Measurements from ENCODE around the gene CALHM6.

DNA sequence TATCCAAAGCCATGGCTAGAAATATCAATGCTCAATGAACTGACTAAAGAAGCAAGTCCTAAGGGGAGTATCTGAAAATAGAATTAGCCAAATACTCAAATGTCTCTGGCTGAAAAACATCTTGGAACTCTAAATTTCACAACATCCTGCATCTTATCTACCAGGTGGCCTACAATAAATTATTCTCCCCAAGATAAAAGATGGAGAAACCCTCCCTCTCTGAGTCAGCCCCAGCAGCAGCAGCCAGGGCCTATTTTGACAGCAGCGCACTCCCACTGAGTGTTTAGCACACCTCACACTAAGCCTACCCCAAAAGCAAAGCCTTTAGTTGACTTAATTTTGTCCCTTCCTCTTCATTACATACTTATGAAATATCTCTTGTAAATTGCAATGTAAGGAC is 5.9 kb downstream of the CALHM6 start:
- TF ChIP-seq, protein P1, sequence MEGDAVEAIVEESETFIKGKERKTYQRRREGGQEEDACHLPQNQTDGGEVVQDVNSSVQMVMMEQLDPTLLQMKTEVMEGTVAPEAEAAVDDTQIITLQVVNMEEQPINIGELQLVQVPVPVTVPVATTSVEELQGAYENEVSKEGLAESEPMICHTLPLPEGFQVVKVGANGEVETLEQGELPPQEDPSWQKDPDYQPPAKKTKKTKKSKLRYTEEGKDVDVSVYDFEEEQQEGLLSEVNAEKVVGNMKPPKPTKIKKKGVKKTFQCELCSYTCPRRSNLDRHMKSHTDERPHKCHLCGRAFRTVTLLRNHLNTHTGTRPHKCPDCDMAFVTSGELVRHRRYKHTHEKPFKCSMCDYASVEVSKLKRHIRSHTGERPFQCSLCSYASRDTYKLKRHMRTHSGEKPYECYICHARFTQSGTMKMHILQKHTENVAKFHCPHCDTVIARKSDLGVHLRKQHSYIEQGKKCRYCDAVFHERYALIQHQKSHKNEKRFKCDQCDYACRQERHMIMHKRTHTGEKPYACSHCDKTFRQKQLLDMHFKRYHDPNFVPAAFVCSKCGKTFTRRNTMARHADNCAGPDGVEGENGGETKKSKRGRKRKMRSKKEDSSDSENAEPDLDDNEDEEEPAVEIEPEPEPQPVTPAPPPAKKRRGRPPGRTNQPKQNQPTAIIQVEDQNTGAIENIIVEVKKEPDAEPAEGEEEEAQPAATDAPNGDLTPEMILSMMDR (IDR thresholded peaks at IDR 0.05; ENCODE audit: low read length), result no peak
- TF ChIP-seq EZH2 (optimal IDR thresholded peaks at IDR 0.05; ENCODE audit: low read depth, low read length), result no peak
